Heart left ventricle (tissue), 13 donors: ENCODE measurements around the gene AGAP2.

ENCODE experiments used
- POLR2A ChIP-seq, 2 donors: fragments of 450-650 bp; IDR thresholded peaks; one replicate each; pipeline ENCODE4 v1.6.1; 2017; ENCODE audit warnings: antibody characterized with exemption in 2 of 2, mild to moderate bottlenecking in 2 of 2, moderate library complexity in 2 of 2
- TF ChIP-seq, protein P1 (sequence below), 12 donors: fragments of 200-600 bp; sonication (generic) in 4 of 12; IDR thresholded peaks; one replicate each; pipeline versions ENCODE4 v1.5.0 to v1.8.0; 2018 to 2022; ENCODE audit warnings: antibody characterized with exemption in 12 of 12, mild to moderate bottlenecking in 5 of 12
- donor health status: ischemic (EF 13 %, LVEDD 7.1; RV severe dilation, severe dysfunction).
- donor health status: DM: no; HTN: yes; CAD: no.
- donor health status: DM: no; HTN: no; CAD: no.
- donor health status: ischemic (EF 25% LVEDD 6.9; RV normal size, moderate dysfunction).
- donor health status: ischemic (EF 25% LVEDD 5.7; RV mildly dilated, moderate dysfunction).
- donor health status: ischemic (EF 35%, LVEDD 5.7; RV mildly dilated, moderate dysfunction).
- donor health status: nonischemic (EF 11% LVEDD 7.7; RV severe dilation, severe dysfunction).
- donor health status: DM: yes; HTN: yes; CAD: no.
- donor health status: PGD.
- donor health status: ischemic (EF 29% LVEDD 5.4; RV normal size, mild dysfunction).
- donor health status: nonischemic (EF 23%, LVEDD 6.1; RV moderate dilation, normal function).

DNA sequence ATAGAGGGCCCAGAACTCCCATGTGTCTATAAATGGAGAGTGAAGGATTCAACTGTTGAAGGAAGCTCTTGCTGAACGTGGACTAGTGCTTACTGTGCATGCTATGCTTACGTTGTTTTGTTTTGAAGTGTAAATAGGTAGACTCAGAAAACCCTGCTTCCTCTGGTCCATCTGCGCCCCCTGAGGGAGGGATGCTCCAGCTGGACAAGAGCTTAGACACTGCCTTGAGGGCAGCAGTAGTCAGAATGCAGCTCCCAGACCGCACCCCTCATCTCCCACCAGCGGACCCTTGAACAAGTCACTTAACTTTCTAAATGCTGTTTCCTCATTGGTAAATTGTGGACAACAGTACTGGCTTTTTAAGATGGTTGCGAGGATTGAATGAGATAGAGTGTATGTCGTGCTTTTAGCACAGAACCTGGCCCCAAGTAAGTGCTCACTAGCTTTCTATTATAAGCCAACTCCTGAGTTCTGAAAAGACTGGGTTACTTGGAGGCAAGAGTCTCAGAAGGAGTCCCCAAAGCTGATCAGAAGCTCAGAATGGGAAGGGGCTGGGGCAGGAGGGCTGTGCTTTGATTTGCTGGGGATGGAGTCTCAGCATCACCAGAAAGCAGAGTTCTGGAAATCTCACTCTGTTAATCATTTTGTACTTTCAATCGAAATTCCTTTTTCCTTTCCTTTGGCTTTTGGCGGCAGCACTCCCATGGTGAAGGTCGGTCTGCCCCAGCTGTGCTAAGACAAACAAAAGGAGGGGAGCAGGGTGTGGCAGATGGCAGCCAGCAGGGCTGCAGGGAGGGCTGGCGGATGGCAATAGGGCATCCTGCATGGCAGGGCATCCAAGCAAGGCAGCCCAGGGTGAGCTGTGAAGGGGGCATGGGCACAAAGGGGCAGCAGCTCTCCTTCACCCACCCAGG lies 15.6 kb downstream of the AGAP2 start:
- TF ChIP-seq POLR2A (IDR thresholded peaks at IDR 0.05), result no peak
- TF ChIP-seq, protein P1, sequence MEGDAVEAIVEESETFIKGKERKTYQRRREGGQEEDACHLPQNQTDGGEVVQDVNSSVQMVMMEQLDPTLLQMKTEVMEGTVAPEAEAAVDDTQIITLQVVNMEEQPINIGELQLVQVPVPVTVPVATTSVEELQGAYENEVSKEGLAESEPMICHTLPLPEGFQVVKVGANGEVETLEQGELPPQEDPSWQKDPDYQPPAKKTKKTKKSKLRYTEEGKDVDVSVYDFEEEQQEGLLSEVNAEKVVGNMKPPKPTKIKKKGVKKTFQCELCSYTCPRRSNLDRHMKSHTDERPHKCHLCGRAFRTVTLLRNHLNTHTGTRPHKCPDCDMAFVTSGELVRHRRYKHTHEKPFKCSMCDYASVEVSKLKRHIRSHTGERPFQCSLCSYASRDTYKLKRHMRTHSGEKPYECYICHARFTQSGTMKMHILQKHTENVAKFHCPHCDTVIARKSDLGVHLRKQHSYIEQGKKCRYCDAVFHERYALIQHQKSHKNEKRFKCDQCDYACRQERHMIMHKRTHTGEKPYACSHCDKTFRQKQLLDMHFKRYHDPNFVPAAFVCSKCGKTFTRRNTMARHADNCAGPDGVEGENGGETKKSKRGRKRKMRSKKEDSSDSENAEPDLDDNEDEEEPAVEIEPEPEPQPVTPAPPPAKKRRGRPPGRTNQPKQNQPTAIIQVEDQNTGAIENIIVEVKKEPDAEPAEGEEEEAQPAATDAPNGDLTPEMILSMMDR (IDR thresholded peaks at IDR 0.05), result no peak
